RWPE2 (cell line): ENCODE data around the gene ITPRID1.

ENCODE experiments used
- ATAC-seq: fragments of 200-7000 bp; cut with Tn5 transposase; 3 replicates; pipeline ENCODE4 v1.9.1; 2021; ENCODE audit warnings: low read depth
- DNase-seq: peaks from one replicate; pipeline ENCODE4 v3.0.0-alpha.2; 2020; ENCODE audit warnings: low spot score
- H3K27ac ChIP-seq: fragments of 450-650 bp; 2 replicates; pipeline ENCODE4 v1.5.1; 2017; ENCODE audit warnings: mild to moderate bottlenecking; ENCODE audit not compliant: poor library complexity, severe bottlenecking
- H3K27me3 ChIP-seq: fragments of 250-450 bp; sonication (Bioruptor Pico); 2 replicates; pipeline ENCODE4 v1.5.1; 2021; ENCODE audit warnings: mild to moderate bottlenecking, moderate library complexity; ENCODE audit not compliant: insufficient read depth, poor library complexity, severe bottlenecking
- H3K36me3 ChIP-seq: fragments of 250-450 bp; sonication (Bioruptor Pico); 2 replicates; pipeline ENCODE4 v1.5.1; 2020; ENCODE audit warnings: low read depth, mild to moderate bottlenecking, moderate library complexity
- H3K4me1 ChIP-seq: fragments of 250-450 bp; sonication (Bioruptor Pico); 2 replicates; pipeline ENCODE4 v1.5.1; 2021; ENCODE audit warnings: mild to moderate bottlenecking, moderate library complexity; ENCODE audit not compliant: insufficient read depth, poor library complexity, severe bottlenecking
- H3K4me3 ChIP-seq: fragments of 250-450 bp; sonication (Bioruptor Pico); 2 replicates; pipeline ENCODE4 v1.5.1; 2021; ENCODE audit warnings: mild to moderate bottlenecking, moderate library complexity; ENCODE audit not compliant: severe bottlenecking
- H3K9me3 ChIP-seq: fragments of 250-450 bp; sonication (Bioruptor Pico); 2 replicates; pipeline ENCODE4 v1.5.1; 2021; ENCODE audit warnings: mild to moderate bottlenecking, moderate library complexity; ENCODE audit not compliant: severe bottlenecking
- CTCF ChIP-seq: fragments of 450-650 bp; IDR thresholded peaks from one replicate; pipeline ENCODE4 v1.5.1; 2017; ENCODE audit warnings: mild to moderate bottlenecking, moderate library complexity; ENCODE audit not compliant: poor library complexity, severe bottlenecking

ITPRID1 gene

GRCh38 chr7:31595390-31595789 lies 81.5 kb downstream of the ITPRID1 start:
- no peaks in the 10 kb centered on the region for H3K27me3 ChIP-seq
- no peaks in the 10 kb centered on the region for H3K36me3 ChIP-seq
- no peak for ATAC-seq
- no peak for DNase-seq
- no peak overlapping the region for H3K27ac ChIP-seq
- no peak for TF ChIP-seq CTCF
- H3K9me3 ChIP-seq: no peaks in the 10 kb centered on the region
- no peaks in the 10 kb centered on the region for H3K4me1 ChIP-seq
- H3K4me3 ChIP-seq: no peak overlapping the region

- ATAC-seq (no peak), DNase-seq (no peak)
- Histone ChIP-seq H3K4me1 (no peaks in the 10 kb centered on the region), H3K27me3 (no peaks in the 10 kb centered on the region), H3K36me3 (no peaks in the 10 kb centered on the region), H3K9me3 (no peaks in the 10 kb centered on the region), H3K27ac (no peak overlapping the region), H3K4me3 (no peak overlapping the region)
- TF ChIP-seq CTCF: no peak
These were observed 88.2 kb downstream of the ITPRID1 start for GRCh38 chr7:31602041-31602625.

- no peaks in the 10 kb centered on the region for H3K36me3 ChIP-seq
- DNase-seq: no peak
- no peak overlapping the region for H3K27ac ChIP-seq
- H3K4me3 ChIP-seq: no peak overlapping the region
- no peak for TF ChIP-seq CTCF
- H3K27me3 ChIP-seq: no peaks in the 10 kb centered on the region
- no peaks in the 10 kb centered on the region for H3K9me3 ChIP-seq
- H3K4me1 ChIP-seq: no peaks in the 10 kb centered on the region
- no peak for ATAC-seq
These were observed 89.2 kb downstream of the ITPRID1 start for GRCh38 chr7:31603046-31603445.

GRCh38 chr7:31613604-31614003 lies 99.7 kb downstream of the ITPRID1 start:
- no peak for DNase-seq
- no peak overlapping the region for H3K4me3 ChIP-seq
- no peaks in the 10 kb centered on the region for H3K9me3 ChIP-seq
- no peak for ATAC-seq
- TF ChIP-seq CTCF: no peak
- H3K36me3 ChIP-seq: no peaks in the 10 kb centered on the region
- no peak overlapping the region for H3K27ac ChIP-seq
- peaks cover 9% of the 10 kb centered on the region for H3K27me3 ChIP-seq
- no peaks in the 10 kb centered on the region for H3K4me1 ChIP-seq

GRCh38 chr7:31633467-31633866 lies 119.6 kb downstream of the ITPRID1 start:
- no peaks in the 10 kb centered on the region for H3K36me3 ChIP-seq
- TF ChIP-seq CTCF: no peak
- H3K27ac ChIP-seq: no peak overlapping the region

More at GRCh38 chr7:31633467-31633866, 119.6 kb downstream of the ITPRID1 start:
- H3K4me3 ChIP-seq: no peak overlapping the region
- no peak for DNase-seq
- H3K27me3 ChIP-seq: no peaks in the 10 kb centered on the region
- H3K4me1 ChIP-seq: no peaks in the 10 kb centered on the region
- H3K9me3 ChIP-seq: no peaks in the 10 kb centered on the region
- ATAC-seq: 0 out of 3 replicates have a peak, but pooled peaks have one; percentile 12
